ENCODE results near the gene TRIM33. TPM values are rescaled to one million over a fixed set of nuclear protein-coding genes. Genes with fewer than 3 reads are reported as not detected.
"Not testable (repeated sequence)": the region's sequence is repeated elsewhere in the genome, so short reads cannot be mapped to it uniquely, and the experiment has no call there.

TRIM33 gene
- total and polyA plus RNA-seq, 2 of the 13 experiments (the other 11 are each of a cell fraction or from before 2014, with no cell fraction given), result 35.5 to 42.2 TPM

DNA sequence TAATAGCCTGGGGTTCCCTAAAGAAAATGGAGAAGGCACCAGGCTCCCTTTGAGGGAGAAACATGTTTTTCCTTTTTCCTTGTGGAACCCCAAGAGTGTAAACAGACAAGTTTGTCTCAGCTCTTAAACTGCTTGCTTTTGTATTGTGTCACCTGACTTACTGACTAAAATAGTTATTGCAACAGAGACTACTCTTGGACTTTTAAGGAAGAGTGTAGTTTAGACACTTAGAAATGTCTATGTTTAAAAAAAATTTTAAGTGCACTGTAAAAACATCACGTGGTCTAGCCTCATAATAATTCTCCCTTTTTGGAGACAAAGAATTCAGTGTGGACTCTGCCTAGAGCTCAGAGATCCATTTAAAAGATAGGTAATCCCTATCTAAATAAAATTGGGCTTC is 141.1 kb downstream of the TRIM33 start (continued):
- TF ChIP-seq, protein P1, sequence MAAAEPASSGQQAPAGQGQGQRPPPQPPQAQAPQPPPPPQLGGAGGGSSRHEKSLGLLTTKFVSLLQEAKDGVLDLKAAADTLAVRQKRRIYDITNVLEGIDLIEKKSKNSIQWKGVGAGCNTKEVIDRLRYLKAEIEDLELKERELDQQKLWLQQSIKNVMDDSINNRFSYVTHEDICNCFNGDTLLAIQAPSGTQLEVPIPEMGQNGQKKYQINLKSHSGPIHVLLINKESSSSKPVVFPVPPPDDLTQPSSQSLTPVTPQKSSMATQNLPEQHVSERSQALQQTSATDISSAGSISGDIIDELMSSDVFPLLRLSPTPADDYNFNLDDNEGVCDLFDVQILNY (CRISPR knock-in tag; conservative IDR thresholded peaks at IDR 0.05), result no peak
- TF ChIP-seq MATR3 (CRISPR knock-in tag; IDR thresholded peaks at IDR 0.05) (no peak), NFE2 (CRISPR knock-in tag; IDR thresholded peaks at IDR 0.05) (no peak), POLR2AphosphoS2 (IDR thresholded peaks at IDR 0.05; ENCODE audit: low read depth, low read length) (no peak), ZKSCAN5 (CRISPR knock-in tag; IDR thresholded peaks at IDR 0.05) (no peak), ZBTB38 (CRISPR knock-in tag; IDR thresholded peaks at IDR 0.05) (no peak), ZNF317 (CRISPR knock-in tag; IDR thresholded peaks at IDR 0.05) (no peak)
- TF ChIP-seq, protein P2, sequence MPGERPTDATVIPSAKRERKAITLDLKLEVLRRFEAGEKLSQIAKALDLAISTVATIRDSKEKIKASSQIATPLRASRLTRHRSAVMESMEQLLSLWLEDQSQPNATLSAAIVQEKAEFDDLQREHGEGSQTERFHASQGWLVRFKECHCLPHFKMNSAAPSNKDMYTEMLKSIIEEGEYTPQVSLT (CRISPR knock-in tag; IDR thresholded peaks at IDR 0.05; ENCODE audit: borderline replicate concordance, low read depth), result no peak

DNA sequence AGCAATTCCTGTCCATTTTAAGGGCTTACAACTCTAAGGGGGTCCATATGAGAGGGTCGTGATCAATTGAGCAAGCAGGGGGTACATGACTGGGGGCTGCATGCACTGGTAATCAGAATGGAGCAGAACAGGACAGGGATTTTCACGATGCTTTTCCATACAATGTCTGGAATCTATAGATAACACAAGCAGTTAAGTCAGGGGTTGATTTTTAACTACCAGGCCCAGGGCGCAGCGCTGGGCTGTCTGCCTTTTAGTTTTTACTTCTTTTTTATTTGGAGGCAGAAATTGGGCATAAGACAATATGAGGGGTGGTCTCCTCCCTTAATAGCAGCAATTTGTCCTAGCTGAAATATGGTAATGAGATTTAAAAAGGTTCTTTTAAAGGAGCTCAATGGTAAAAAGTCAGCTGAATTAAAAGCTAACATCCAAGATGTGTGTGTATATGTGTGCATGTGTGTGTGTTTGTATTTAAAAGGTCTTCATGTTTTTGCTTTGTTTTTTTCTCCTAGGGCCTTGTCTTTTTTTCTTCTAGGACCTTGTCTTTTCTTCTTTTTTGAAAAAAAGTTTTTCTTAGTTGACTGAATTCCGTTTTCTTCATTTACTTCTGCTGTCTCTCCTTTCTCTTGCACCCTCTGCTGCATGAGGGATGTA is 141.6 kb downstream of the TRIM33 start:
- H2AFZ ChIP-seq (ENCODE audit: low read length); H4K20me1 ChIP-seq (ENCODE audit: insufficient read depth, low read length); H3K9ac ChIP-seq (ENCODE audit: insufficient read depth, low read depth, low read length); POLR2A ChIA-PET; DNase-seq (ENCODE audit: low spot score); H3K36me3 ChIP-seq (replicated peaks in 1 of 2; ENCODE audit: control insufficient read depth in 1 of 2, insufficient read depth in 2 of 2, low read length in 2 of 2); BruUV-seq (replicated peaks); H3K27me3 ChIP-seq (ENCODE audit: control insufficient read depth in 1 of 2, insufficient read depth in 2 of 2, low read length in 2 of 2); H3K79me2 ChIP-seq (ENCODE audit: insufficient read depth, low read length); FAIRE-seq; H3K4me3 ChIP-seq (replicated peaks in 1 of 3; ENCODE audit: insufficient read depth in 1 of 3, low read depth in 2 of 3, low read length in 3 of 3); H3K27ac ChIP-seq (ENCODE audit: extremely low read length, insufficient read depth, low read length): not testable (repeated sequence)
- Histone ChIP-seq H3K4me1 (ENCODE audit: insufficient read depth, low read length) (peaks cover 15% of the 10 kb centered on the region), H3K4me2 (ENCODE audit: low read depth, low read length) (peak overlapping the region; percentile 58), H3K9me3 (ENCODE audit: low read length) (peaks cover 10% of the 10 kb centered on the region)
- in situ Hi-C loops (cut with HindIII; ENCODE audit: extremely low pct_ligation_motif_present, low pct_unique_long_range_greater_than_20kb), result loop anchor here (25.0 kb wide), 1 partner anchor 318 kb away; the partner anchor contains the start of gene AMPD1
- intact Hi-C loops (cut with micrococcal nuclease; ENCODE audit: unreplicated experiment), result loop anchor here (1.0 kb wide), 1 partner anchor 23 kb away; no protein-coding TSS in a partner anchor
- WGBS (ENCODE audit: low lambda C conversion rate), result 1% methylated on average over 5 of the region's 5 CpGs
- ATAC-seq, result peak; percentile 26; the same call in 1 of the 3 replicates
- CTCF ChIA-PET (ENCODE audit: low intra/inter-chr PET ratio, low total read pairs), result interaction anchor here (1.2 kb wide), 1 partner anchor 23 kb away, joined by 3 read pairs; no protein-coding TSS in a partner anchor
